ENCODE data around the gene LGSN. TPM values are rescaled to one million over a fixed set of nuclear protein-coding genes. Genes with fewer than 3 reads are reported as not detected.
"Not testable (repeated sequence)": the region's sequence is repeated elsewhere in the genome, so short reads cannot be mapped to it uniquely, and the experiment has no call there.

LGSN gene
- total RNA-seq, 1 donor from 2014 or later = 0.38 TPM

- Histone ChIP-seq H3K4me3 (no peak overlapping the region), H3K27ac (no peak overlapping the region), H3K9me3 (no peaks in the 10 kb centered on the region), H3K36me3 (no peaks in the 10 kb centered on the region), H3K27me3 (no peaks in the 10 kb centered on the region), H3K4me1 (no peaks in the 10 kb centered on the region)
- DNase-seq (no peak), ATAC-seq (no peak)
- no peak for TF ChIP-seq CTCF (IDR thresholded peaks at IDR 0.05)
- intact Hi-C loops (cut with DNase I) = no loop called here
These were observed 39.1 kb downstream of the LGSN start for GRCh38 chr6:63280639-63281180.

- no peak for DNase-seq
- Histone ChIP-seq H3K27ac (no peak overlapping the region), H3K36me3 (no peaks in the 10 kb centered on the region), H3K9me3 (no peaks in the 10 kb centered on the region), H3K4me3 (no peak overlapping the region), H3K4me1 (no peaks in the 10 kb centered on the region), H3K27me3 (no peaks in the 10 kb centered on the region)
- no peak for ATAC-seq
- intact Hi-C loops (cut with DNase I) = no loop called here
- no peak for TF ChIP-seq CTCF (IDR thresholded peaks at IDR 0.05)
These were observed 40.9 kb downstream of the LGSN start for GRCh38 chr6:63278916-63279315.

GRCh38 chr6:63275953-63276352 lies 43.8 kb downstream of the LGSN start:
- TF ChIP-seq CTCF (IDR thresholded peaks at IDR 0.05) = no peak
- H3K4me3 ChIP-seq = no peak overlapping the region
- no peaks in the 10 kb centered on the region for H3K36me3 ChIP-seq
- no peak overlapping the region for H3K27ac ChIP-seq
- ATAC-seq (no peak), DNase-seq (no peak)
- H3K4me1 ChIP-seq = no peaks in the 10 kb centered on the region
- H3K9me3 ChIP-seq = no peaks in the 10 kb centered on the region
- H3K27me3 ChIP-seq = no peaks in the 10 kb centered on the region
- intact Hi-C loops (cut with DNase I) = no loop called here

- ATAC-seq; DNase-seq; H3K27me3 ChIP-seq; H3K4me1 ChIP-seq; intact Hi-C loops (cut with DNase I); H3K4me3 ChIP-seq; H3K9me3 ChIP-seq; H3K27ac ChIP-seq; H3K36me3 ChIP-seq: not testable (repeated sequence)
These were observed 44.9 kb downstream of the LGSN start for GRCh38 chr6:63274795-63275430.

- Histone ChIP-seq H3K4me1 (no peaks in the 10 kb centered on the region), H3K27ac (no peak overlapping the region), H3K36me3 (no peaks in the 10 kb centered on the region), H3K9me3 (no peaks in the 10 kb centered on the region), H3K27me3 (no peaks in the 10 kb centered on the region), H3K4me3 (no peak overlapping the region)
- no peak for DNase-seq
- peak; percentile 49 for ATAC-seq
- intact Hi-C loops (cut with DNase I) = no loop called here
- peak; percentile 38 for TF ChIP-seq CTCF (IDR thresholded peaks at IDR 0.05)
These were observed 47.4 kb downstream of the LGSN start for GRCh38 chr6:63272397-63272796.

GRCh38 chr6:63269470-63269869 lies 50.3 kb downstream of the LGSN start:
- H3K27ac ChIP-seq = no peak overlapping the region
- DNase-seq (no peak), ATAC-seq (no peak)
- H3K27me3 ChIP-seq = no peaks in the 10 kb centered on the region
- no peak overlapping the region for H3K4me3 ChIP-seq
- no peaks in the 10 kb centered on the region for H3K36me3 ChIP-seq
- TF ChIP-seq CTCF (IDR thresholded peaks at IDR 0.05) = no peak
- intact Hi-C loops (cut with DNase I) = no loop called here
- H3K9me3 ChIP-seq = no peaks in the 10 kb centered on the region
- no peaks in the 10 kb centered on the region for H3K4me1 ChIP-seq

Data from upper lobe of right lung (tissue), 1 donor.